Sciatic nerve (tissue), 2 donors: ENCODE results near the gene LITAF. TPM values are rescaled to one million over a fixed set of nuclear protein-coding genes. Genes with fewer than 3 reads are reported as not detected.

Source experiments
- ATAC-seq: fragments of 200-7000 bp; cut with Tn5 transposase; one replicate; pipeline ENCODE4 v1.9.1; 2020; ENCODE audit warnings: mild to moderate bottlenecking, moderate library complexity
- DNase-seq: peaks from one replicate; pipeline ENCODE4 v3.0.0-alpha.2; 2020; ENCODE audit warnings: low spot score
- intact Hi-C: fragments of 100-400 bp; cut with DNase I; formaldehyde crosslinking; loops from one replicate; pipeline ENCODE4 v1.14.2; 2022
- total RNA-seq: library from RNA; stranded (reverse); fragmentation: NEBNext Ultra II Directional; extraction: Animal tissue kit (Norgen Biotek cat#: 25700); gene quantifications from one replicate; pipeline ENCODE4 v1.2.1, GENCODE V29; 2021
- donor health status: DM: no; HTN: no; CAD: no.
- donor health status: DM: no; HTN: no; CAD: no.

The LITAF gene
- total RNA-seq, 1 donor from 2014 or later: 200 TPM

DNA sequence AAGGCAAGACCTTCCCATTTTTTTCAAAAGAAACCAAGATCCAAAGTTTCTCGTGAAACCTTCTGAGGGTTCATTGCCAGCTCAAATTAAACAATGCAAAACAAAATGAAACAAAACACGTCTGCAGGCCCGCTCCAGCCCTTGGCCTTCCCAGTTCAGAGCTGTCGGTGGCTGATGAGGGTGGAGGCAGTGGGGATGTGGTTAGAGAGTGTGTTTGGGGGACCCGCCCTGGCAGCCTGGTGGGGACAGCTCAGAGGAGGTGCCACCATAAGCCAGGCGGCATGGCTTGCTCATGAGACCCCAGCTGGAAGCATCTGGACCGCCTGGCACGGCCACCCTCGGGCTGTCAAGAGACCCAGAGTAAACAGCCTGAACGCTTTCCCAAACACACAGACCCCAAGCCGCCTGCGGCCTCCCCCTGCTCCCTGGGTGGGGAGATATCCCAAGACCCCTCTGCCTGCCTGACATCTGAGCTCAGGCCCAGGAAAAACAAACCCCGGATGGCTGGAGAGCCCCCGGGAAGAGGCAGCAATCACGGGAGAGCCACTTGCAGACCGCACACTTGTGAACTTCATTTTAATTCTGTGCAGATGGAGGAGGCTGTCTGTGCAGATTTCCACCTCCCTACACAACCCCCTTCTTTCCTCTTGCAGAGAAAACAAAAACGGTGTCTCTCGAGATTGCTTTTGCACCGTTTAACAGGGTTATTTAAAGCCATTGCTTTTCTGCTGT, 35.4 kb upstream of the LITAF start:
- ATAC-seq (peak; percentile 55), DNase-seq (peak; percentile 67)
- intact Hi-C loops: no loop called here

DNA sequence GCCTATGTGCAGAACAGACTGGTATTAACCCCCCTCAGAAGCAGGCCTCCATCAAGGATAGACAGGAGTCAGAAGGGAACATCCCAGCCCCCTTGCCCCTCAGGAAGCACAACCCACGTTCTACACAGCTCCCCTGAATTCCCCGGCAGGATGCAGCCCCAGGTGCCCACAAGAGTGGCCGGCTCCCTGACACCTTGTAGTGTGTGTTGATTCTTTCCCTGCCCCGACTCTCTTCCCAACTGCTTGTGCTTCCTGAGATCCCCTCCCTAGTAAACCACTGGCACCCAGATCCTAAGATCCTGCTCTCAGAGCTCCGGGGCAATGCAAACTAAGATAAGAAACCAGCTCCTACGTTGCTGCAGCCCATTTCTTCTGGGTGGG, 34.8 kb upstream of the LITAF start:
- DNase-seq: peak; percentile 52
- intact Hi-C loops: no loop called here
- ATAC-seq: no peak

DNA sequence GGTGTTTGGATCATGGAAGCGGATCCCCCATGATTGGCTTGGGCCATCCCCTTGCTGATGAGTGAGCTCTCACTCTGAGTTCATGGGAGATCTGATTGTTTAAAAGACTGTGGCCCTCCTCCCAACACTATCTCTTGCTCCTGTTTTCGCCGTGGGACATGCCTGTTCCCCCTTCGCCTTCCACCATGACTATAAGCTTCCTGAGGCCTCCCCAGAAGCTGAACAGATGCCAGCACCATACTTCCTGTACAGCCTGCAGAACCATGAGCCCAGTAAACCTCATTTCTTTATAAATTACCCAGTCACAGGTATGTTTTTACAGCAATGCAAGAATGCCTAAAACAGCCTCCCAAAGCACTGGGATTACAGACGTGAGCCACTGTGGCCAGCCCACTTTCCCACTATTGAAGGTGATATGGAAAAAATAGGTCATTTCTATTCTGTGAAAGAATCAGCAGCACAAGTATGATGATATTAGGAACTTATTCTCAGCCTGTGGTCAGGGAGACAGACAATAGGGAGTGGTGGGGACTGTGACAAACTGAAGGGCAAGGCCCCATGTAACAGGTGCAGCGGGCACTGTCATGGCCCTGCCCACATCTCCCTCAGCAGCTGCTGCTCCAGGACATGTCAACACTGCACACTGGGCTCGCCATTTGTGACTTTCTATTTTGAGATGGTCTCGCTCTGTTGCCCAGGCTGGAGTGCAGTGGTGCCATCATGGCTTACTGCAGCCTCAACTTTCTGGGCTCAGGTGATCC, 33.7 kb upstream of the LITAF start:
- no peak for ATAC-seq
- intact Hi-C loops: no loop called here
- no peak for DNase-seq

DNA sequence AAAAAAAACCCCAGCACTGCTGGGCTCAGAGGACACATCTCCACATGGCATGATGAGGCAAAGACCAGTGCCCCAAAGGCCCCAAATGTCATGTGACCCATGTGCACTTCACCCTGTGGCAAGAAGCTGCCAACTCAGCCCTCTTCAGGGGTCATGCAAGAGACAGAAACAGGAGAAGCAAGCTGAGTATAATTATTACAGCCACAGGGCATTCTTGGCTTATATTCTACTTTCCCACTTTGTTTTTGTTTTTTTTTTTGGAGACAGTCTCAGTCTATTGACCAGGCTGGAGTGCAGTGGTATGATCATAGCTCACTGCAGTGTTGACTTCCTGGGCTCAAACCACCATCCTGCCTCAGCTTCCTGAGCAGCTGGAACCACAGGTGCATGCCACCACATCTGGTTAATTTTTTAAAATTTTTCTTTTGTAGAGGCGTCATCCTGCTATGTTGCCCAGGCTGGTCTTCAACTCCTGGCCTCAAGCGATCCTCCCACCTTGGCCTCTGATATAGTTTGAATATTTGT, 32.7 kb upstream of the LITAF start:
- ATAC-seq (peak; percentile 36), DNase-seq (no peak)
- intact Hi-C loops: no loop called here

DNA sequence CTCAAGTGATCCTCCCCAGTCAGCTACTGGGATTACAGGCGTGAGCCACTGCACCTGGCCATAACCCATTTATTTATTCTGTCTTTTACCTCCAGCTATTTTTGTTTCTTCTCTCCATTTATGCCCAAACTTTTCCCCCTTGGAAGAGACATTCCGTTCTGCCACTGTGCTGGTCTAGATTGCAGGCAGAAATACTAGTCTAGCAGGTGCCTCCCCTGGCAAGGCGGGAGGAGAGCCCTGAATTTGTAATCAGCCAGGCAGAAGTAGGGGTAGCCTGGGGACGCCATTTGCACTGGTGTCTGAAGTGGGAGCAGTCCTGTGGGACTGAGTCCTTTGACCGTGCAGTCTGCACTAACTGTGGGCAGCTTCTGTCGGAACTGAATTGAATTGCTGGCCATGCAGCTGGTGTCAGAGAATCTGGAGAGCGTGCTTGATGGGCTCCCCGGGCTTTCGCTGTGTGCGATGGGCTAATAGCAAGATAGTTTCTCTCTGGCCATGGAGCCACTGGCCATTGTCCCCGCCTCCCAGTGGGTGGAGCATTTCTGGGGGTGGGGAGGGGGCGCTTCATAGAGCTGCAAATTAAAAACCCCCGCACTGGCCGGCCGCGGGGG, 31.5 kb upstream of the LITAF start:
- ATAC-seq: no peak
- no peak for DNase-seq
- intact Hi-C loops: no loop called here

DNA sequence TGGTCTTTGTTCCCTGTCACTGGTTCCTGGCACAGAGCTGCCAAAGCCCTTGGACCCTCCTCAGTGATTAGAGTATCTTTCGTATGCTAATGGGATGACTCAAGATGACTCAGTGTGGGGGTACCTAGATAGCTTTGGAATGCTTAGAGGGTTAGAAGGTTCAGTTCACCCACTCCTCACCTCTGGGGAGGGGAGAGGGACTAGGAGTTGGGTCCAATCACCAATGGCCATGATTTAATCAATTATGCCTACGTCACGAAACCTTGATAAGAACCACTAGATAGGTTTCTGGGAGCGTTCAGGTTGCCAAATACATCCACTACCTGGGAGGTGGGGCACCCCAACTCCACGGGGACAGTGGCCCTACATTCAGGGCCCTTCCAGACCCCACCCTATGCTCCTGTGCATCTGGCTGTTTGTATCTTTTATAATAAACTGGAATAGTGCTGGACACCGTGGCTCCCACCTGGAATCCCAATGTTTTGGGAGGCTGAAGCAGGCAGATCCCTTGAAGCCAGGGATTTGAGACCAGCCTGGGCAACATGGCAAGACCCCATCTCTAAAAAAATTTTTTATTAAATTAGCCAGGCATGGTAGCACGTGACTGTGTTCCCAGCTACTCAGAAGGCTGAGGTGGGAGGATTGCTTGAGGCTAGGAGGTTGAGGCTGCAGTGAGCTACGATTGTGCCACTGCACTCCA, 29.2 kb upstream of the LITAF start:
- DNase-seq (no peak), ATAC-seq (no peak)
- intact Hi-C loops: no loop called here

DNA sequence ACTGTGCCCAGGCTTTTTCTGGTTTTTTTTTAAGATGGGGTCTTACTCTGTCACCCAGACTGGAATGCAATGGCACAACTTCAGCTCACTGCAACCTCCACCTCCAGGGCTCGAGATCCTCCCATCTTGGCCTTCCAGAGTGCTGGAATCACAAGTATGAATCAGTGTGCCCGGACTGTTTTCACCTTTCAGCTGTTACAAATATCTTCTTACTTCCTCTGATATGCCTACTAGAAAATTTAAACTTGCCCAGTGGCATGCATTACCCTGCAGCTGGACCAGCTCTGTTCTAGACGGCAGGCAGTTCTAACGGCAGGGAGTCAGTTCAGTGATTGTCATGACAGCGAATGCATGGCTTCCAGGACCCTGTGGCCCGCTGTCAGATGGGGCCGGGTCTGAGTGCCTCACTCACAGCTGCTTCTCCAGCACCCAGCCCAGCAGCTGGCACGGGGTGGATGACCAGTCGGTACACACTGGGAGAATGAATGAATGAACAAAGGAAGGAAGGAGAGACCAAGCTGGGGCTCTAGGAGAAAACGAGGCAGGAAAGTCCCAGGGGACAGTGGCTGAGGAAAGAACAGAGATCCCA, 28.0 kb upstream of the LITAF start:
- DNase-seq (no peak), ATAC-seq (no peak)
- intact Hi-C loops: no loop called here

DNA sequence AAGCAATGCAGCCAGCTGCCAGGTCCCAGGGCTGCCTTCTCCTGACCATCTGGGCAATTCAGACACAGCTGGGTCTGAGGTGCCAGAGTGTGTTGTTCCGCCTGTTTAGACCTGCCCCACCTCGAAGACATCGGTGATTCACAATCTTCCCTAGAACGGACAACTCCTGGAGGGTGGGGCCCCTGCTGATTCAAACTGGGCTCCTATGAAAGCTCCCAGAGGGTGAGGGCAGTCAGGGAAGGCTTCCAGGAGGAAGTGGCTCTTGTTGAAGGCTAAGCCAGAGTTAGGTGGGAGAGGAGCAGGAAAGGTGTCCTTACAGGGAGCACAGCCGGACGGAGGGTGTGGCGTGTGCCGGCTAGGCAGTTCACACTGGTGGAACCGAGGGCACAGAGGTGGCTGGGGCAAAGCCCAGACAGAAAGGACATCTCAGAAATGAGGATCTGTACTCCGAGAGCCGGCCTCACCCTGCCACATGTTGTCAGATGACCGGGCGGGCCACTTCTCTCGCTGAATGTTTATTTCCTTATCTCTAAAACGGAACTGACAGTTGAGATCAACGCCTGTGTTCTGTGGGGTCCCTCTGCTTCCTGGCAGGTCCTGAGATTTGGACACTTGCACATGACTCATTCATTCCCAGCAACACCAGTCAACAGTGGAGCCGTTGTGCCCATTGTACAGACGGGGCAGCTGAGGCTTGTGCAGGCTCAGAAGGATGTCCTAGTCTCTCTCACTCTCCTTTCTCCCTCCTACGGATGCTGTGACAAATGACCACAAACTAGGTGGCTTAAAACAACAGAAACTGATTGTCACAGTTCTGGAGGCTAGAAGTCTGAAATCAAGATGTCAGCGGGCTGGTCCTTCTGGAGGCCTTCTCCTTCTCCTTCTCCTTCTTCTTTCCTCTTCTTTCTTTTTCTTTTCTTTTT, 26.9 kb upstream of the LITAF start:
- intact Hi-C loops: no loop called here
- ATAC-seq (peak; percentile 40), DNase-seq (peak; percentile 75)

DNA sequence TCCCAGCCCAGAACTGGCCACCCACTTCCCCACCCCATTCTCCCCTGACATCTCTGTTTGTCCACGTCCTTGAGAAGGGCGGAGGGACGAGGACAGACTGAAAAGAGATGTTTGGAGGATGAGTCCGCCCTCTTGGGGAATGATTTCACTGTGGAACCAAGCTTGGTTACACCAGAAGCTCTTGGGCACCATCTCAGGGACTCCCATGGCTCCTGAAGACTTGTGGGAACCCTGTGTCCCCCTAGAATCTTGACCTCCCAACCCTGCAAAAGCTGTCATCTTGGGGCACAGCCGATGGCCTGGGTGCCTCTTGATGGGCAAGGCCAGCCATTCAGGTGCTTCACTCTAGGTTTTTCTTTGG, 25.9 kb upstream of the LITAF start:
- DNase-seq (no peak), ATAC-seq (no peak)
- intact Hi-C loops: no loop called here

DNA sequence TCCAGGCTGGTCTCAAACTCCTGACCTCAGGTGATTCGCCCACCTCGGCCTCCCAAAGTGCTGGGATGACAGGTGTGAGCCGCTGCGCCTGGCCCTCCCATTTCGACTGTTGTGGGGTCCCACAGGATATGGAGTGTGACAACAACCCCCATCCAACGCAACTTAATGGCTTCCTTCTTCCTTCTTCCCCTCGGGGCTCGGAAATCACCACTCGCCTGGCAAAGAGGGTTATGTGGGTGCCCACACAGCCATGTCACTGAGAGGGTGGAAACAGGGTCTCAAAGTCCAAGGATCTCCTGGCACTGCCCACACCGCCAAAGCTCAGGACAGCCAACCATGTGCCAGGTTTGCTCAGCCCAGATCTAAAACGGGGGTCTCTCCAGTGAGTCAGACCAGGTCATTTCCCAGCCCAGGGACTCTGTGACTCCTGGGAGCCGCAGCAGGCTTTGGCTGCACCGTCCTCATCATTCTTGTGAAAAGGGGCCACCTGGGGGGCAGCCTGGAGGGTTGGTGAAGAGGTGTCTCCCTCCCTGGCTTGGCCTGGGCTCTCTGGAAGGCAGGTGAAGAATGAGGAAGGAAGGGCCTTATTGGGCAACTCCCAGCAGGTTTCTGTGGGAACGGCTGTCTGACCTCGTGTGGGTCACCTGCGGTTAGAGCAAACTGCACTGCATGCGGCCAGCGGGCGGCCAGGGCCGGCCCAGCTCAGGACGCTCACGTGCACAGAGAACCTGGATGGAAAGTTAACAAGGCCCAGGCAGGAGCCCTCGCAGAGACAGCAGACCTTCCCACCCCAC, 25.3 kb upstream of the LITAF start:
- DNase-seq: no peak
- ATAC-seq: peak; percentile 39
- intact Hi-C loops: no loop called here

DNA sequence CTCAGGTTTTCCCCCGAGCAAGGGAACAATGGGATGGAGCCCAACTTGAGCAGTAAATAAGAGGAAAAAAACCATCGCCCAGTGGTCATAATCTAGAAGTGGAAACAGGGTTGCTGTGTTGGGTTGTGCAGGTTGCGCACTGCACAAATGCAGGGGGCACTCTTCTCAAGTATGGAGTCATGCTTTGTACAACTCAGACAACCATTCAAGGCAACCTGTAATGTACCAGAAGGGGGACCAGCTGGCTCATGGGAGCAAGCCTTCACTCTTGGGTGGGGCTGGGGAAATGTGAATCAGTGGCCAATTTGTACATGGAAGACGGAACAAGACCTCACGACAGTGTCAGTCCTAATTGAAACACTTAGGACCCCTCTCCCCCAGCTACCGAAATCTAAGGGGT, 23.9 kb upstream of the LITAF start:
- intact Hi-C loops: no loop called here
- ATAC-seq (no peak), DNase-seq (no peak)

DNA sequence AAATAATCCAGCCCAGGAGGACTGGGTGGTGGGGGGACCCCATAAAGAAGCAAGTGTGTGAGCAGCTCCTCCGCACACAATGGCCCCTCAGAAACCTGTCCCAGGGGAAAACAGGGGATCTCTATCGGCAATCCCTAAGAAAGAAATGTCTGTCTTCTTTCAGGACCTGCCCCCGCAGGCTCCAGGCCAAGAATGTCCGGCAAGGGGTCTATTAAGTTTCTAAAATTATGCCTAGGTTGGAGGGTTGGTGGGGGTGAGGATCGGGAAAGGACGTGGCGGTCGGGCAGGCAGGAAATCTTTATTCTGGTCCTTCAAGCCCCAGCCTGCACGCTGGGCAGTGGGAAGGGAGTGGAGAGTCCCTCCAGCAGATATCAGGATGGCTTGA, 23.4 kb upstream of the LITAF start:
- no peak for ATAC-seq
- intact Hi-C loops: no loop called here
- no peak for DNase-seq

DNA sequence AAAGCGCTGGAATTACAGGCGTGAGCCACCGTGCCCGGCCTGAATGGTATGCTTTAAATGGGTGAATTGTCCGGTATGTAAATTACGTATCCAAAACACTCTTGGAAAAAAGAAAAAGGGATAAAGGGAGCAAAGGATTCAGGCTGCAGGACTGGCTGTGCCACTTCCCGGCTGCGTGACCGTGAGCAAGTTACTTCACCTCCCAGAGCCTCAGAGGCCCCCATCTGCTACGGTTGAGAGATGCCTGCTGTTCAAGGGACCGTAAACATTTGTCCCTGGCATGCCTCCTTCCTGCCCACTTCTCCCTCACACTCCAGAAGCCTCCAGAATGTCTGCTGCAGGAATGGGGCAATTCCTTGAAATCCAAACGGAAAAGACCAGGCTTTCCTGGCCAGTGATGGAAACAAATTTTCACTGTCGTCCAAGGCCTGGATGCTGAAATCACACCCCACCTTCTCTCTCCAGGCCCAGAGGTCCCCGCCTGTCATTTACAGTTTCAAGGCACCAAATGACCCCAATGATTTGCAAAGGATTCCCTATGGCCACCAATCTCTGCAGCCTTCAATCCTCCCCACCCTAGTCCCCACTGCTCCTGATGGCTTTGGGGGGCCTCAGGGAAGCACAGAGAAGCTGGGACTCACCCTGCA, 22.9 kb upstream of the LITAF start:
- DNase-seq: no peak
- ATAC-seq: no peak
- intact Hi-C loops: no loop called here

DNA sequence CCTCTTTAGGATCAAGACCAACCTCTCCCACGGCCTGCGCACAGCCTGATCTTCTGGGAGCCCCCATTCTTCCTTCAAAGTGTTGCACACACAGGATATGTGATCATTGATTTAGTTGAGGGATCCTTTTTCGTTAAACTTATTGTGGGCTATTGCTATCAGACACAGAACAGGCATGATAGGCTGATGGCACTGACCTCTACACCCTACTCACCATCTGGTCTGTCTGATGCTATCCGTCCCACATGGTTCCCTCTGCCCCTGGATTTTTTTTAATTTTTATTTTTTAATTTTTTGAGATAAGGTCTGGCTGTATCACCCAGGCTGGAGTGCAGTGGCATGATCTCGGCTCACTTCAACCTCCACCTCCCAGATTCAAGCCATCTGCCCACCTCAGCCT, 19.2 kb upstream of the LITAF start:
- DNase-seq (no peak), ATAC-seq (no peak)
- intact Hi-C loops: no loop called here

DNA sequence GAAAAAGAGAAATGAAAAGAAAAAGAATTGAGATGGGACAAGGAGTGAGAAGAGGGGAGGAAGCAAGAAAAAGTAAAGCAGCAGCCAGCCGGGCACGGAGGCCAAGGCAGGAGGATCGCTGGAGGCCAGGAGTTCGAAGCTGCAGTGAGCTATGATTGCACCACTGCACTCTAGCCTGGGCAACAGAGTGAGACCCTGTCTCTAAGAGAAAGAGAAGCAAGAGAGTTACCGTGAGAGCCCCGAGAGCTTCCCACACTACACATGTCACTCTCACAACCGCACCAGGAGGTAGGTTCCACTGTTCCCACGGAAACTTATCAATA, 18.8 kb upstream of the LITAF start:
- ATAC-seq: no peak
- intact Hi-C loops: no loop called here

DNA sequence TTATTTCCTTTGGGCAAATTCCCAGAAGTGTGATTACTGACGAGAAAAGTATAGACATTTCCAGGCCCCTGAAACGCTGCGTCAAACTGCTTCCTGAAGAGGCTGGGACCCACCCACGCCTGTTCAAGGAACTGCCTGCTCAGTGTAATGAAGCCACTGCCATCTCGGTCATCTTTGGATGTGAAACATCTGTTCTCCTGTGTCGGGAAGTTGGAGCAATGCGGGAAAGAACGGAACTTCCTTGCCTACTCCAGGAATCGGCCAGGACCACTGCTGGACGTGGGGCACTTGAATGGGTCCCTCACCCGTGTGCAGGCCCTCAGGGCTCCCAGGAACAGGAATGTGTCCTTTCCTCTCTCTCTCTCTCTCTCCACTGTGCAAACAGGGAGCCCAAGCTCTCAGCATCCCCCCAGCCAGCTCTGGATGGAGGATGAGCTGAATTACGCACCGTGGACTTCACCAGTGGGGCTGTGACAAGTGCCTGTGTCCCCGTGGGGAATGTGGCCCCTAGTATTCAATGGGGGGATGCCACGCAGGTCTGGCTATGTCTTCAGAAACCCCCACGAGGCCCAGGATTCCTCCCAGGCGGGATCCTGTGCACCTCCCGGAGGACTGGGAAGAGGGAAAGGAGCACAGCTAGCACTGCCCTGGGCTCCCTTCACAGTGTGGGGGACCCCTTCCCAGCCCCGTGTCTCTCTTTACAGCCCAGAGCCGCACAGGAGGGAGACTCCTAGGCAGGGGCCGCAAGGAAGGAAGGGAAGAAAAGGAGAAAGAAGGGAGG, 18.3 kb upstream of the LITAF start:
- intact Hi-C loops: no loop called here
- DNase-seq (no peak), ATAC-seq (peak; percentile 70)

More for the DNA sequence above, 18.8 kb upstream of the LITAF start:
- no peak for DNase-seq
